PC-3 (cell line): ENCODE data around the gene GALNT18.

Experiments used
- EZH2 ChIP-seq: fragments of 300-600 bp; sonication (generic); IDR thresholded peaks from one replicate; pipeline ENCODE4 v1.6.1; 2017; ENCODE audit warnings: antibody characterized with exemption, mild to moderate bottlenecking, low read length; ENCODE audit not compliant: unreplicated experiment
- TF ChIP-seq, protein P1 (sequence below): fragments of 300-600 bp; sonication (generic); conservative IDR thresholded peaks from 2 replicates; pipeline ENCODE4 v1.5.1; 2017; ENCODE audit warnings: antibody characterized with exemption, low read depth, mild to moderate bottlenecking, low read length

DNA sequence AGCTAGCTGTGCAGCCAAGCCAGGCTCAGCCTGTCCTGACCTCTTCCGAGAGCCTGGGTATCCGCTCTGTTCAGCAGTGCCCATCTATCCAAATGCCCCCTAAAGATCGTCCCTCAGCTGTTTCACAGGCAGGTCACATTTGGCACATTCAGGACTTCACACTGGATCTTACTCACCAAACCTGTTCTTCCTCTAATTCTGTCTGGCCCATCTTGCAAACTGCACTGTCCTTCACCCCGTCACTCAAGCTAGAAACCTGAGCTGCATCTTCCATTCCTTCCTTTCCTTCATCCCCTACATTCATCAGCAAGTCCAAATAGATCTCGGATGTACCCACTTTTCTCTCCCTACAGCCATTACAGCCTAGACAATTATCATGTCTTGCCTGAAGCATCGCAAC is 208.0 kb downstream of the GALNT18 start:
- TF ChIP-seq, protein P1, sequence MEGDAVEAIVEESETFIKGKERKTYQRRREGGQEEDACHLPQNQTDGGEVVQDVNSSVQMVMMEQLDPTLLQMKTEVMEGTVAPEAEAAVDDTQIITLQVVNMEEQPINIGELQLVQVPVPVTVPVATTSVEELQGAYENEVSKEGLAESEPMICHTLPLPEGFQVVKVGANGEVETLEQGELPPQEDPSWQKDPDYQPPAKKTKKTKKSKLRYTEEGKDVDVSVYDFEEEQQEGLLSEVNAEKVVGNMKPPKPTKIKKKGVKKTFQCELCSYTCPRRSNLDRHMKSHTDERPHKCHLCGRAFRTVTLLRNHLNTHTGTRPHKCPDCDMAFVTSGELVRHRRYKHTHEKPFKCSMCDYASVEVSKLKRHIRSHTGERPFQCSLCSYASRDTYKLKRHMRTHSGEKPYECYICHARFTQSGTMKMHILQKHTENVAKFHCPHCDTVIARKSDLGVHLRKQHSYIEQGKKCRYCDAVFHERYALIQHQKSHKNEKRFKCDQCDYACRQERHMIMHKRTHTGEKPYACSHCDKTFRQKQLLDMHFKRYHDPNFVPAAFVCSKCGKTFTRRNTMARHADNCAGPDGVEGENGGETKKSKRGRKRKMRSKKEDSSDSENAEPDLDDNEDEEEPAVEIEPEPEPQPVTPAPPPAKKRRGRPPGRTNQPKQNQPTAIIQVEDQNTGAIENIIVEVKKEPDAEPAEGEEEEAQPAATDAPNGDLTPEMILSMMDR: no peak
- no peak for TF ChIP-seq EZH2
